ENCODE measurements around the gene RPN2.

Gene RPN2

GRCh38 chr20:37218976-37219375 lies 39.8 kb downstream of the RPN2 start:
- no peak for DNase-seq (ENCODE audit: low read depth)

GRCh38 chr20:37219751-37220668 lies 40.9 kb downstream of the RPN2 start:
- DNase-seq (ENCODE audit: low read depth), result no peak

GRCh38 chr20:37220731-37221130 lies 41.6 kb downstream of the RPN2 start:
- no peak for DNase-seq (ENCODE audit: low read depth)

GRCh38 chr20:37222086-37222485 lies 43.0 kb downstream of the RPN2 start:
- DNase-seq (ENCODE audit: low read depth), result no peak

- DNase-seq (ENCODE audit: low read depth), result no peak
Observed at GRCh38 chr20:37223053-37223452, 43.9 kb downstream of the RPN2 start.

- DNase-seq (ENCODE audit: low read depth), result no peak
Observed at GRCh38 chr20:37225146-37225545, 46.0 kb downstream of the RPN2 start.

GRCh38 chr20:37226889-37227288 lies 47.8 kb downstream of the RPN2 start:
- no peak for DNase-seq (ENCODE audit: low read depth)

- DNase-seq (ENCODE audit: low read depth), result no peak
Observed at GRCh38 chr20:37228082-37228481, 49.0 kb downstream of the RPN2 start.

GRCh38 chr20:37228656-37229055 lies 49.5 kb downstream of the RPN2 start:
- no peak for DNase-seq (ENCODE audit: low read depth)

GRCh38 chr20:37229357-37229756 lies 50.2 kb downstream of the RPN2 start:
- DNase-seq (ENCODE audit: low read depth), result no peak

- DNase-seq (ENCODE audit: low read depth), result no peak
Observed at GRCh38 chr20:37230200-37230599, 51.1 kb downstream of the RPN2 start.

GRCh38 chr20:37231947-37232630 lies 53.0 kb downstream of the RPN2 start:
- DNase-seq (ENCODE audit: low read depth), result no peak

GRCh38 chr20:37233548-37234253 lies 54.6 kb downstream of the RPN2 start:
- no peak for DNase-seq (ENCODE audit: low read depth)

- DNase-seq (ENCODE audit: low read depth), result no peak
Observed at GRCh38 chr20:37234254-37234581, 55.1 kb downstream of the RPN2 start.

- no peak for DNase-seq (ENCODE audit: low read depth)
Observed at GRCh38 chr20:37235065-37235464, 55.9 kb downstream of the RPN2 start.

- DNase-seq (ENCODE audit: low read depth), result no peak
Observed at GRCh38 chr20:37236462-37236861, 57.3 kb downstream of the RPN2 start.

- no peak for DNase-seq (ENCODE audit: low read depth)
Observed at GRCh38 chr20:37237656-37238055, 58.5 kb downstream of the RPN2 start.

- DNase-seq (ENCODE audit: low read depth), result no peak
Observed at GRCh38 chr20:37238426-37238825, 59.3 kb downstream of the RPN2 start.

- DNase-seq (ENCODE audit: low read depth), result no peak
Observed at GRCh38 chr20:37238935-37239451, 59.9 kb downstream of the RPN2 start.

- no peak for DNase-seq (ENCODE audit: low read depth)
Observed at GRCh38 chr20:37240337-37241067, 61.4 kb downstream of the RPN2 start.

GRCh38 chr20:37242503-37242902 lies 63.4 kb downstream of the RPN2 start:
- DNase-seq (ENCODE audit: low read depth), result no peak
